Measurements from ENCODE around the gene MRGPRD. TPM values are rescaled to one million over a fixed set of nuclear protein-coding genes. Genes with fewer than 3 reads are reported as not detected.

The MRGPRD gene
- total and polyA plus RNA-seq, 2 of the 13 experiments (the other 11 are each of a cell fraction or from before 2014, with no cell fraction given) = not detected

GRCh38 chr11:68973219-68973618 is 7.6 kb downstream of the MRGPRD start:
- ATAC-seq (no peak), FAIRE-seq (no peak), DNase-seq (ENCODE audit: low spot score) (no peak)
- Histone ChIP-seq H3K27me3 (ENCODE audit: control insufficient read depth in 1 of 2, insufficient read depth in 2 of 2, low read length in 2 of 2) (peaks cover 0 to 8% of the 10 kb centered on the region in 2 experiments; a peak in 3 of 5 replicates), H3K36me3 (replicated peaks in 1 of 2; ENCODE audit: control insufficient read depth in 1 of 2, insufficient read depth in 2 of 2, low read length in 2 of 2) (no peaks in the 10 kb centered on the region), H3K27ac (ENCODE audit: extremely low read length, insufficient read depth, low read length) (no peak overlapping the region), H2AFZ (ENCODE audit: low read length) (no peak overlapping the region), H3K4me1 (ENCODE audit: insufficient read depth, low read length) (no peaks in the 10 kb centered on the region), H4K20me1 (ENCODE audit: insufficient read depth, low read length) (no peaks in the 10 kb centered on the region), H3K9me3 (ENCODE audit: low read length) (no peaks in the 10 kb centered on the region), H3K9ac (ENCODE audit: insufficient read depth, low read depth, low read length) (no peak overlapping the region), H3K4me3 (replicated peaks in 1 of 3; ENCODE audit: insufficient read depth in 1 of 3, low read depth in 2 of 3, low read length in 3 of 3) (no peak overlapping the region), H3K79me2 (ENCODE audit: insufficient read depth, low read length) (no peaks in the 10 kb centered on the region), H3K4me2 (ENCODE audit: low read depth, low read length) (no peak overlapping the region)
- 34% methylated on average over 4 of the region's 4 CpGs for WGBS (ENCODE audit: low lambda C conversion rate)
- POLR2A ChIA-PET = no interaction called here
- CTCF ChIA-PET (ENCODE audit: low intra/inter-chr PET ratio, low total read pairs) = no interaction called here
- in situ Hi-C loops (cut with HindIII; ENCODE audit: extremely low pct_ligation_motif_present, low pct_unique_long_range_greater_than_20kb) (no loop called here), intact Hi-C loops (cut with micrococcal nuclease; ENCODE audit: unreplicated experiment) (no loop called here)
- TF ChIP-seq ZNF772 (CRISPR knock-in tag; IDR thresholded peaks at IDR 0.05) = no peak
- TF ChIP-seq ELF1 (CRISPR knock-in tag; IDR thresholded peaks at IDR 0.05) = no peak
- TF ChIP-seq ETV6 (CRISPR knock-in tag; conservative IDR thresholded peaks at IDR 0.05) = no peak
- no peak for TF ChIP-seq MAX (IDR thresholded peaks at IDR 0.05)
- TF ChIP-seq ZC3H13 (CRISPR knock-in tag; IDR thresholded peaks at IDR 0.05) = no peak
- no peak for TF ChIP-seq ZNF7 (CRISPR knock-in tag; IDR thresholded peaks at IDR 0.05)
- no peak for TF ChIP-seq GZF1 (CRISPR knock-in tag; IDR thresholded peaks at IDR 0.05)
- TF ChIP-seq ZNF33B (CRISPR knock-in tag; IDR thresholded peaks at IDR 0.05) = no peak
- TF ChIP-seq GMEB1 (CRISPR knock-in tag; IDR thresholded peaks at IDR 0.05; ENCODE audit: borderline replicate concordance) = no peak
- no peak for TF ChIP-seq ZNF263 (CRISPR knock-in tag; IDR thresholded peaks at IDR 0.05)
- no peak for TF ChIP-seq ZMYM2 (CRISPR knock-in tag; IDR thresholded peaks at IDR 0.05)
- no peak for TF ChIP-seq E2F1 (CRISPR knock-in tag; IDR thresholded peaks at IDR 0.05)
- no peak for TF ChIP-seq JUNB (CRISPR knock-in tag; IDR thresholded peaks at IDR 0.05; ENCODE audit: borderline replicate concordance)
- no peak for TF ChIP-seq NCOR1 (IDR thresholded peaks at IDR 0.05; ENCODE audit: borderline replicate concordance, low read length)
- TF ChIP-seq GATAD1 (CRISPR knock-in tag; IDR thresholded peaks at IDR 0.05) = no peak
- TF ChIP-seq MYC (CRISPR knock-in tag; IDR thresholded peaks at IDR 0.05; ENCODE audit: borderline replicate concordance) = no peak
- no peak for TF ChIP-seq FOXO1 (CRISPR knock-in tag; IDR thresholded peaks at IDR 0.05)
- BruUV-seq (replicated peaks) = no TSS peak

Measured in HepG2 (cell line).